GM19023 (cell line): ENCODE results near the gene CUL9.

Experiments
- ATAC-seq: cut with Tn5 transposase; IDR thresholded peaks from one replicate; pipeline ENCODE4 v1.9.1; 2021; ENCODE audit warnings: mild to moderate bottlenecking, moderate library complexity; ENCODE audit not compliant: unreplicated experiment

Gene CUL9

GRCh38 chr6:43226192-43226851, 44.3 kb downstream of the CUL9 start:
- ATAC-seq: no peak

GRCh38 chr6:43228951-43229802, 47.2 kb downstream of the CUL9 start, which contains the start of gene DNPH1:
DNPH1 (minus strand) TSS chr6:43229481; CDS start chr6:43229456, 25 bp downstream.
- peak; percentile 79 for ATAC-seq

- ATAC-seq: no peak
These were observed 48.0 kb downstream of the CUL9 start for GRCh38 chr6:43229803-43230620.

GRCh38 chr6:43231053-43231452, 49.1 kb downstream of the CUL9 start:
- no peak for ATAC-seq

GRCh38 chr6:43231735-43232450, 49.9 kb downstream of the CUL9 start:
- no peak for ATAC-seq

- ATAC-seq: no peak
These were observed 53.8 kb downstream of the CUL9 start for GRCh38 chr6:43235841-43236240.

- ATAC-seq: no peak
These were observed 57.1 kb downstream of the CUL9 start for GRCh38 chr6:43239054-43239453.

- no peak for ATAC-seq
These were observed 59.0 kb downstream of the CUL9 start for GRCh38 chr6:43240950-43241349.

- no peak for ATAC-seq
These were observed 59.5 kb downstream of the CUL9 start for GRCh38 chr6:43241446-43241845.

- ATAC-seq: no peak
These were observed 61.1 kb downstream of the CUL9 start, which contains the start of gene TTBK1 for GRCh38 chr6:43242908-43243663. TTBK1 (plus strand) TSS chr6:43243481; CDS start chr6:43246661, 3,180 bp downstream.

- no peak for ATAC-seq
These were observed 61.8 kb downstream of the CUL9 start for GRCh38 chr6:43243664-43244321.

GRCh38 chr6:43246301-43247113, 64.5 kb downstream of the CUL9 start:
- ATAC-seq: peak; percentile 27

GRCh38 chr6:43247114-43247999, 65.4 kb downstream of the CUL9 start:
- peak; percentile 93 for ATAC-seq

GRCh38 chr6:43248101-43248500, 66.1 kb downstream of the CUL9 start:
- no peak for ATAC-seq

- ATAC-seq: no peak
These were observed 66.8 kb downstream of the CUL9 start for GRCh38 chr6:43248791-43249190.

GRCh38 chr6:43250992-43251373, 69.0 kb downstream of the CUL9 start:
- ATAC-seq: no peak

GRCh38 chr6:43253401-43253800, 71.4 kb downstream of the CUL9 start:
- no peak for ATAC-seq
